HG02970 (cell line): Measurements from ENCODE around the gene SNRNP200.

Experiments used
- ATAC-seq: cut with Tn5 transposase; IDR thresholded peaks from one replicate; pipeline ENCODE4 v1.9.1; 2021; ENCODE audit warnings: mild to moderate bottlenecking, moderate library complexity, moderate number of reproducible peaks; ENCODE audit not compliant: unreplicated experiment, low FRiP score

SNRNP200 gene

DNA sequence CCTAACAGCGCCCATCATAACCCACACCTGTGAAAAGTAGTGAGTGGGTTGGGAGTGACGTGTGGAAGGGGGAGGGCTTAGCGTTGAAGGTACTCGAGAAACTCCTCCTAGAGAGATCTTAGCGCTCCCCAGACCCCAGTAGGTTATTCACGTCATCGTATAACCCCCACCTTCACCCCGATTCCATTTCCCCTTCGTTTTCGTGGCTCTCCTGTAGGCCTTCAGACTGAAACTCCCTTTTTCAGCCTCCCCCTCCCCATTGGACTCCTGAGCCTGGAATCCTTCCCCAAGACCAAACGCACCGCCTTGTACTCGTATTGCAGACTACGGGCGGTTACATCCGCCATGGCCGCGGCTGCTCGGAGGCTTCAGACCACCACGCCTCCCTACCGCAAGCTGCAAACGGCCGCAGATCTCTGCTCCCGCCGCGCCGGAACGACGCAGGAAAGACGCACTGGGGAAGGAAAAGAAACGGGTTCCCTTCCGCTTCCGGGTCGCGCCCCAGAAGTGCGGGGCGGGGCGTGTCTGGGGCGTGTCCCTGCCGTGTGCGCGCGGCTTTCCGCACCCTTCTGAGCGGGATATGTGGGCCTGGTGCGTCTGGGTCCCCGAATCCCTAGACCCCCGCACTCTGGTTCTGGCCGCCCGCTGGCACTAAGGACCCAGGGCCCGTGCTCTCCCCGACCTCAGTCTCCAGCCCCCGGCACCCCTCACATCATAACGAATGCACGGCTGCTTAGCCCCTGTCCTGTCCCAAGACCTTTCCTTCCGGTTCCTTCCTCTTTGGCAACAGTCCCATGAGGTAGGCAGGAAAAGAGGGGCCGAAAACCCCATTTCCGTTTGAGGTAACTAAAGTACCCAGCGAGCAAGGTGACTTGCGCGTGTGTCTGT is at the start of gene SNRNP200:
SNRNP200 (minus strand) TSS at position 456 of the 888 bp plus-strand sequence; CDS start at position 347, 109 bp downstream.
- peak; percentile 82 for ATAC-seq

- ATAC-seq: no peak
Measured at GRCh38 chr2:96354492-96354891, 49.1 kb upstream of the SNRNP200 start.

DNA sequence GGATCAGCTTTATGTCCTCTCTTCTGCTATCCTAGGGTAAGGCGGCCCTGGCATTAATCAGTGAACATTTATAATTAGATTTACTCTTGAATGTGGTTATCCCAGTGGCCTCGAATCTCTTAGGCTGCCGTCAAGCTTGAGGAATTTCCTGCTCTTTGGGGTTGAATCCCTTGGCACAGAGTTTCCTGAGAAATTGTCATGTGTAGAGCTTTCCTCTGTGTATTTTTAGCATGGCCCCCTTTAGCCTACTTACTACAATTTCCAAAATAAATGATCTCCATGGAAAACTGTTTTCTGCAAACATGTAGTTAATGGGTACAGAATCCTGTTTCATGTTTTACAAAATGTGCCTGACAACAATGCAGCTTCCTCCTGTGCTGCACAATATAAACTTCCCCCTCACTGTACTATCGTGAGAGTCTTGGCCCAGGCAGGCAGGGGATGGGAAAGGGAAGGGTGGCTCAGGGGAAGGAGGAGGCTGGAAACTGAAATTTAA is 48.3 kb upstream of the SNRNP200 start:
- no peak for ATAC-seq

- no peak for ATAC-seq
Measured at GRCh38 chr2:96353032-96353561, 47.8 kb upstream of the SNRNP200 start.

DNA sequence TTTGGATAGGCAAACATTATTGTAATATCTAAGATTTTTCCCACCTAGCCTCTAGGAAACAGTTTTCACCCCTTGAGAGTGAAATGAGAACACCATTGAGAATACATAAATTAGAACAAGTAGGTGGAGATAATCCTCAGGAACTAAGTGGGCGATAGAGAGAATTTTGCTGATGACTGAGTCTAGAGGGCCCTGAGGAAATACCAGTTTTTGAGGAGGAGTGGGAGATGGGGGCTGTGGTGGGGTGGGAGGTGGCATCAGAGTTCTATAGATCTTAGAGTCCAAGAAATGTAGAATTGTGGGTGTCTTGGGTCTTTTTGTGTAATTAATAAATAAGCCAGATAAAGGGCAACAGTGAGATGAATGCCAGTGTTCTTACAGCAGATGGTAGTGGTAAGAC is 42.0 kb upstream of the SNRNP200 start:
- ATAC-seq: no peak

GRCh38 chr2:96345868-96346462 is 40.6 kb upstream of the SNRNP200 start:
- no peak for ATAC-seq

DNA sequence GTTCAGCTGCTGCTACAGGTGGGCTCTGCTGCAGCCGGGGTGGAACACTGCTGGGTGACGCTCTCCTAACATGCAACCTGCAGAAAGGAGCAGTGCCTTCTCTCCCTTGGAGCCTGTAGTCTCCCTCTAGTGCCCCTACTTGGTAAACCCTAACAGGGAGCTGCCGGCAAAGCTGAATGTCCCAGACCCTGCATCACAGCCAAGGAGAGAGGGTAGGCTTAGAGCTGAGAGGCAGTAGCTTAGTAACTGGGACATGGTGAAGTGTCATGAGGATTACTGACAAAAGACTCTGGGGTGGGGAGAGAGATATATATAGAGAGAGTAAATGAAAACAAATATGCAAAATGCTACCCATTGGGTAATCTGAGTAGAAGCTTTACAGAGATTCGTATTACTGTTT is 40.1 kb upstream of the SNRNP200 start:
- no peak for ATAC-seq

GRCh38 chr2:96344011-96344410 is 38.7 kb upstream of the SNRNP200 start:
- no peak for ATAC-seq

GRCh38 chr2:96342085-96342484 is 36.7 kb upstream of the SNRNP200 start:
- ATAC-seq: no peak

DNA sequence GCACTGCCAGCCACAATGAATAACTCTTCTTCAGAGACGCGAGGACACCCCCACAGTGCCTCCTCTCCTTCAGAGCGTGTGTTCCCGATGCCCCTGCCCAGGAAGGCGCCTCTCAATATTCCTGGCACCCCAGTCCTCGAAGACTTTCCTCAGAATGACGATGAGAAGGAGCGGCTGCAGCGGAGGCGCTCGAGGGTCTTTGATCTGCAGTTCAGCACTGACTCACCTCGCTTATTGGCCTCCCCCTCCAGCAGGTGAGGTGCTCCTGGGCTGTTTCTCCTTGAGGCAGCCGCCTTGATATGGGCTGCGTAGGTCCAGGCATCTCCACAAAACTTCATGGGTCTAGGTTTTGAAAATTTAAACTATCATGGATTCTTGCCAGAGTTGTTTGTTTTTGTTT is 36.3 kb upstream of the SNRNP200 start:
- no peak for ATAC-seq

DNA sequence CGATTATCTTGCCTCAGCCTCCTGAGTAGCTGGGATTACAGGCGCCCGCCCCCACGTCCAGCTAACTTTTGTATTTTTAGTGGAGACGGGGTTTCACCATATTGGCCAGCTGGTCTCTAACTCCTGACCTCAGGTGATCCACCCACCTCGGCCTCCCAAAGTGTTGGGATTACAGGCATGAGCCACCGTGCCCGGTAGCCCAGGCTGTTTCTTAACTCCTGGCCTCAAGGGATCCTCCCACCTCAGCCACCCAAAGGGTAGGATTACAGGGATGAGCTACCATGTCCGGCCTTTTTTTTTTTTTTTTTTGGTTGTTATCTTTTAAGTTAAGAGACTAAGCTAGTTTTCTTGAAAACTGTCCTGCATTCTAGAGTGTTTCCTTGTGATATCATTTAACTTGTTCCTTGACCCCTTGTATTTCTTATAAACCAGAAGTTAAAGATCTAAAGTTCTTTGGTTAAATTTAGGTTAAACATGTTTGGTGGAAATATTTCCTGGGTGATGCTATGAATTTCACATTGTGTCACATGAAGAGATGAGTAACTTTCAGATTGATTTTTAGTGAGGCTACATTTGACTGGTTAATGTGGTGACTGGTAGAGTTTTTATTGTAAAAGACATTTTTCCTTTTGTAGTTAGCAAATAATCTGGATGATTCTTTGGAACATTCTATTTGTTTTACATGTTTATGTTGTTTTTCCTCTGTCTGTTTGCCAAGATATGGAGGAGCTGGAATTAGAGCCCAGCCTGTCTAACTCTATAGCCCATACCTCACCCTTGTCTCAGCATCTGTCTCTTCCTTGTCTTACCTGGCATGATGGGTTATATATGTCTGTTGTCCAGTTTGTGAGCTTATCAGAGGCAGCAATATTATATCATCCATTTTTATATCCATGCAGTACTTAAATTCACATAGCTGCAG is 35.4 kb upstream of the SNRNP200 start:
- no peak for ATAC-seq

DNA sequence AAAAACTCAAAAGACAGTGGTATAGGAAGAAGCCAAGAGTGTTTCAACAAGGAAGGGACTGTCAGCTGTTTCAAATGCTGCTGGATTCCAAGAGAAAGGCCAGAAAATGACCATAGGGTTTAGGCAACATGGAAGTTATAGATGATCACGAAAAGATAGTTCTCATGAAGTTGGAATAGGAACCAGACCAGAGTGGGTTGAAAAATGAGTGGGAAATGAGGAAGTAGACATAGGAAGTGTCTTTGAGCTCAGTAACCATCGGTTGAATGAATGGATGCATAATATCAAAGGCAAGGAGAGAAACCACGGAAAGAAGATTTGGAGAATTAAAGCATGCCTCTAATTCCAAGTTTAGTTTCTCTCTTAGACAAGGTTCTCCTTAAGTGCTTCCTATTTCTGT is 31.5 kb upstream of the SNRNP200 start:
- ATAC-seq: no peak

GRCh38 chr2:96336104-96336775 is 30.9 kb upstream of the SNRNP200 start:
- ATAC-seq: no peak

GRCh38 chr2:96333708-96334107 is 28.4 kb upstream of the SNRNP200 start:
- no peak for ATAC-seq

DNA sequence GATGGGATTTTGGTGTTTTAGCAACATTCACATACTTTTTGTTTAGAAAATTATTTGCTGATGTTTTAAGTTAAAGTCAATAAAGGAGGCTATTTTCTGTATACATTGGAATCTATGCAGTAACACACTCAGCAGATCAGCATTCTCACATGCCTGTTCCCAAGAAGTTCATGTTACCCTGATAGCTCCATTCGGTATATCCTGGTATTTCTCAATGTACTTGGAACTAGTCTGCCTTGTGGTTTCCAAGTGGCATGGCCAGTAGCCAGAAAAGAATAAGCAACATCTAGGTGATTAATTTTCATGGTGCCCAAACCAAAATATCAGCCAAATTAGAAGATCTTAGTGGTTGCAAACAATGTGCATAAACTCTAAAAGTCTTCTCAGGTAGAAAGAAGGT is 25.1 kb upstream of the SNRNP200 start:
- ATAC-seq: no peak

DNA sequence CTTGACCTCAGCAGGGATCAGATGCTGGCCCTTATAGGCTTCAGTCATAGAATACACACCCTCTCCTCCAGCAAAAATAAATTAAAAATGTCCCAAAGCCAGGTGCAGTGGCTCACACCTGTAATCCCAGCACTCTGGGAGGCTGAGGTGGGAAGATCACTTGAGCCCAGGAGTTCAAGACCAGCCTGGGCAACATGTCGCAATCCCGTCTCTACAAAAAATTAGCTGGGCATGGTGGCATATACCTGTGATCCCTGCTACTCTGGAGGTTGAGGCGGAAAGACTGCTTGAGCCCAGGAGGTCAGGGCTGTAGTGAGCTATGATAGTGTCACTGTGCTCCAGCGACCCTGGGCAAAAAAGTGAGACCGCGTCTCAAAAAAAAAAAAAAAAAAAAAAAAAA is 24.5 kb upstream of the SNRNP200 start:
- no peak for ATAC-seq

DNA sequence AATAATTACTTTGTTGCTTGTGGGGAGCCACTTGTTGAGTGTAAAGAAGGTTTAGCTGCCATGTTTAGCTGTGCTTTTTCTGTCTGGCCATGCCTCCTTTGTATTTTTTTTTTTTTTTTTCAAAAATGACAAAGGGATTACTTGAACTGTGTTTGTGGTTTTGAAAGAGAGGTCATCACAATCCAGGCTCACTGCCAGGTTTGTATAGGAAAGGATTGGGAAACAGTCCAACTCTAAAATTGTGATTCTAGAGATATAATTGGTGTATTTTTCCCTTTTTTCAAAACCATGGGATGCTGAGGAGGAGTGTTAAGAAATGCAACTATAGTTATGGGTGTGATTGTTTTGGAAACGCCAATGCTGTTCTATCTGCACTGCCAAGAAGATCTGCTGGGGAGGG is 24.1 kb upstream of the SNRNP200 start:
- no peak for ATAC-seq

DNA sequence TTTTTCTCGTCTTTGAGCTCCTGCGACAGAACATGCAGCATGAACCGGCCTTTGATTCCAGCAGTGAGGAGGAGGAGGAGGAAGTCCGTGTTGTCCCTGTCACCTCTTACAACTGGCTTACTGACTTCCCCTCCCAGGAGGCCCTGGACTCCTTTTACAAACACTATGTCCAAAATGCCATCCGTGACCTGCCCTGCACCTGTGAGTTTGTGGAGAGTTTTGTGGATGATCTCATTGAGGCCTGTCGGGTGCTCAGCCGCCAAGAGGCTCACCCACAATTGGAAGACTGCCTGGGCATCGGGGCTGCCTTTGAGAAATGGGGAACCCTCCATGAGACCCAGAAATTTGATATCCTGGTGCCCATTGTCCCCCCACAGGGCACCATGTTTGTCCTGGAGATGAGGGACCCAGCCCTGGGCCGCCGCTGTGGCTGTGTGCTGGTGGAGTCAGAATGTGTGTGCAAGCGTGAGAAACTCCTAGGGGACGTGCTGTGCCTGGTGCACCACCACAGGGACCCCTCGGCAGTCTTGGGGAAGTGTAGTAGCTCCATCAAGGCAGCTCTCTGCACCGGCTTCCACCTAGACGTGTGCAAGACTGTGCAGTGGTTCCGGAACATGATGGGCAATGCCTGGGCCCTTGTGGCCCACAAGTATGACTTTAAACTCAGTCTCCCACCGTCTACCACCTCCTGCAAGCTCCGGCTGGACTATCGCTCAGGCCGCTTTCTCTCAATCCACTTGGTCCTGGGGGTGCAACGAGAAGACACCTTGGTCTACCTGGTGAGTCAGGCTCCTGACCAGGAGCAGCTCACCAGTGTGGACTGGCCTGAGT is 21.9 kb upstream of the SNRNP200 start:
- no peak for ATAC-seq

GRCh38 chr2:96326564-96326963 is 21.2 kb upstream of the SNRNP200 start:
- ATAC-seq: no peak
